Measurements from ENCODE around the gene CXCL11.
A peak's percentile ranks its signal among the peaks of the same experiment; 100 is the strongest.

CXCL11 gene

DNA sequence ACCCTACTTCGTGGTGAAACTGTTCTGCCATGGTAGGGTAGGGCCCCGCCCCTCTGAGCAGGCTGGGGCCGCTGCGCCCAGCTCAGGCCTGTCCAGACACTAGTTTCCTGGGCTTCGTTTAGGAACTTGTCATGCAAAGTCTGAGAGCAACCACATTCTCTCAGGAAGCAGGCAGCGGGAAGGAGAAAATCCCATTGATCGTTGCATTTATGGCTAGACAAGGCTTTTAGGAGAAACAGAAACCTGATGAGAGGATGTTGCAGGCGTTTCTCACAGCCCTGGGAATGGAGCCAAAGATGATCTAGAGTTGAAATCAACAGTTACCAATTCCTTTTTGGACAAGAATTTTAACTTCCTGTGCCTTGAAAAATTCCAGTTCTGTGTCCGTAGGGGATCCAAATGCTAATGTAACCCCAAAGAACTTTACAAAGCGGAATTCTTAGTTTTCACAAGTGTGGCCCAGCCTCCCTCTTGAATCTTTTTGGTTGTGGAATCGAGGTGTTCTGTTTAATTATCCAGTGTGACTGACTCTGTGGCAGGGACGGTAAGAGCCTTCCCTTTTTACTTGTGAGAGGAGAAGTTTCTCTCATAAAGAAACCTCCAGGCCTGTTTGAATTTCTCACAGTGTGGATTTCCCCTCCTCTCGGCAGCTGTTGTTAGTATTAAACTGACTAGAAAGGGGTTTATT is 24.0 kb downstream of the CXCL11 start:
- peak; percentile 11 for DNase-seq (ENCODE audit: low read depth)
- no peak overlapping the region for H3K4me3 ChIP-seq (ENCODE audit: control insufficient read depth, low read depth, low read length)
- TF ChIP-seq, protein P1, sequence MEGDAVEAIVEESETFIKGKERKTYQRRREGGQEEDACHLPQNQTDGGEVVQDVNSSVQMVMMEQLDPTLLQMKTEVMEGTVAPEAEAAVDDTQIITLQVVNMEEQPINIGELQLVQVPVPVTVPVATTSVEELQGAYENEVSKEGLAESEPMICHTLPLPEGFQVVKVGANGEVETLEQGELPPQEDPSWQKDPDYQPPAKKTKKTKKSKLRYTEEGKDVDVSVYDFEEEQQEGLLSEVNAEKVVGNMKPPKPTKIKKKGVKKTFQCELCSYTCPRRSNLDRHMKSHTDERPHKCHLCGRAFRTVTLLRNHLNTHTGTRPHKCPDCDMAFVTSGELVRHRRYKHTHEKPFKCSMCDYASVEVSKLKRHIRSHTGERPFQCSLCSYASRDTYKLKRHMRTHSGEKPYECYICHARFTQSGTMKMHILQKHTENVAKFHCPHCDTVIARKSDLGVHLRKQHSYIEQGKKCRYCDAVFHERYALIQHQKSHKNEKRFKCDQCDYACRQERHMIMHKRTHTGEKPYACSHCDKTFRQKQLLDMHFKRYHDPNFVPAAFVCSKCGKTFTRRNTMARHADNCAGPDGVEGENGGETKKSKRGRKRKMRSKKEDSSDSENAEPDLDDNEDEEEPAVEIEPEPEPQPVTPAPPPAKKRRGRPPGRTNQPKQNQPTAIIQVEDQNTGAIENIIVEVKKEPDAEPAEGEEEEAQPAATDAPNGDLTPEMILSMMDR (IDR thresholded peaks at IDR 0.05; ENCODE audit: control insufficient read depth, insufficient read depth, low read depth, low read length, missing control alignments): no peak

GRCh38 chr4:76011018-76011670 is 24.7 kb downstream of the CXCL11 start:
- no peak overlapping the region for H3K4me3 ChIP-seq (ENCODE audit: control insufficient read depth, low read depth, low read length)
- no peak for DNase-seq (ENCODE audit: low read depth)
- TF ChIP-seq, protein P1 (IDR thresholded peaks at IDR 0.05; ENCODE audit: control insufficient read depth, insufficient read depth, low read depth, low read length, missing control alignments): no peak

DNA sequence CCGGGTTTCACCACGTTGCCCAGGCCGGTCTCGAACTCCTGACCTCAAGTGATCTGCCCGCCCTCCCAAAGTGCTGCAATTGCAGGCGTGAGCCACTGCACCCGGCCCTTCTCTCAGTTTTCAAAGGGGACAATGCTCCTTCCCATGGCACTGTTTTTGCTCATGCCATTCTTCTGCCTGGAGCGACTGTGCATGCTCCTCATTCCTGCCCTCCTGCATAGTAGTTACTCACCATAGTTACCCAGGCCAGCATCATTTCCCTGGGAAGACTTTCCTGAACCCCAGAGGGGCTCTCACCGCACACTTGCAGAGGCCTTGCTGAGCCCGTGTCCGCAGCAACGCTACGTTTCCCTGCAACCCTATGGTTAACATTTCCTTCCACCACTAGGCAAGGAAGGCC is 25.3 kb downstream of the CXCL11 start:
- TF ChIP-seq, protein P1 (IDR thresholded peaks at IDR 0.05; ENCODE audit: control insufficient read depth, insufficient read depth, low read depth, low read length, missing control alignments): no peak
- DNase-seq (ENCODE audit: low read depth): no peak
- H3K4me3 ChIP-seq (ENCODE audit: control insufficient read depth, low read depth, low read length): no peak overlapping the region

DNA sequence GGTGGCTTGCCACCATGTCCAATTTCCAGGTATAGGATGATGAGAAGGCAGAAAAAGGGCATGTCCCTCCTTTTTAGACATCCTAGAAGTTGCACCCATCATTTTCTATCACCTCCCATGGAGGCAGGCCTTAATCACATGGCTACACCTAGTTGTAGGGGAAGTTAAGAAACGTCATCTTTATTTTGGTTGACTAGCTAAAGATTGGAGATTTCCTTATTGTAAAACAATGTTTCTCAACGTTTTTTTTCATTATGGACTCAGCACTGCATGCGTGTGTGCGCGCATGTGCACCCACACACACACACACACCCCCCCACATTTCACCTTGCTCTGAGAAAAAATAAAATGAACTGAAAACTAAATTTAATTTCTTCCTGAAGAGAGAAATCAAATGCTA is 26.6 kb downstream of the CXCL11 start:
- TF ChIP-seq, protein P1 (IDR thresholded peaks at IDR 0.05; ENCODE audit: control insufficient read depth, insufficient read depth, low read depth, low read length, missing control alignments): no peak
- no peak overlapping the region for H3K4me3 ChIP-seq (ENCODE audit: control insufficient read depth, low read depth, low read length)
- DNase-seq (ENCODE audit: low read depth): no peak

DNA sequence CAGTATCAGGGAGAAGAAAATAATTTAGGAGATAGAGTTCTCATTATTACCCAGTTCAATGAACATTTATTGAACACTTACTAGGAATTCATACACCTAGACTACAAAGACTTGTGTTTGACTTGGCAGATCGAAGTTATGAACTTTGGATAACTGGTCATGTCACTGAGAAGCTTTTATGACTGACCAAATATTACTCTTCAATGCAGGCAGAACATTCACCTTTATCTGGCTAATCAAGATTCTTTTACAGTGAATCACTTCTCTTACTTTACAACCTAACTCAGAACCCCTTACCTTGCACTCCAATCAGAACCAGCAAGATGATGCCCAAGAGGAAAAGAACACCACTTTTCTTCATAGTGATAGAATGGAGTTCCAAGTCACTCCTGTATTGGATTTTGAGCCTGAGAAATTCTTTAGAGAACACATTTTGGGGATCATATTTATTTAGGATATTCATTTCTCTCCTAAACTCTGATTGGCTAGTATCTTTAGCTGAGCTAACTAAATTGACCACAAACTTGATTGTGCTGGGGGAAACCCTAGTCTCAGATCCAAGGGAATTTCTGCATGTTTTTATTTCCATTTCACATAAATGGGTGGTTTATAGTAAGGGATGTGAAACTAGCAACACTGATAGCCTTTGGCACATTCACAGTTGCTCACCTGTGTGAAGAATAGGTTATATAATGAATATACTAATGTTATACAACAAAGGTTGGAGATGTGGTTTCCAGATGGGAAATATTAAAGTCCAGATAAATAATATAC is 28.6 kb downstream of the CXCL11 start, which contains the start of gene CXCL9:
Gene CXCL9, minus strand, starts transcription at position 421 of the 774 bp plus-strand sequence. Its CDS starts 60 bp downstream, at position 361.
- H3K4me3 ChIP-seq (ENCODE audit: control insufficient read depth, low read depth, low read length): no peak within 1 kb of the TSS
- TF ChIP-seq, protein P1 (IDR thresholded peaks at IDR 0.05; ENCODE audit: control insufficient read depth, insufficient read depth, low read depth, low read length, missing control alignments): no peak
- DNase-seq (ENCODE audit: low read depth): no peak

- no peak overlapping the region for H3K4me3 ChIP-seq (ENCODE audit: control insufficient read depth, low read depth, low read length)
- no peak for DNase-seq (ENCODE audit: low read depth)
- TF ChIP-seq, protein P1 (IDR thresholded peaks at IDR 0.05; ENCODE audit: control insufficient read depth, insufficient read depth, low read depth, low read length, missing control alignments): no peak
Measured at GRCh38 chr4:76003620-76004019, 32.2 kb downstream of the CXCL11 start.

All from AG09309 (cell line).